HCT116 (cell line): ENCODE data around the gene RAI1. TPM values are rescaled to one million over a fixed set of nuclear protein-coding genes. Genes with fewer than 3 reads are reported as not detected.

Source experiments
- ATAC-seq: fragments of 200-7000 bp; cut with Tn5 transposase; 2 replicates; pipeline ENCODE4 v1.9.1; 2020; ENCODE audit warnings: mild to moderate bottlenecking, moderate library complexity
- BruUV-seq: library from RNA; stranded (reverse); fragments of 400-500 nt; replicated peaks from 2 replicates; lab custom pipeline; 2021; lab: Mats Ljungman, UMichigan
- CTCF ChIA-PET: fragments of 300-600 bp; sonication (Branson Sonifier 250); formaldehyde crosslinking; loops from one replicate; lab custom pipeline; 2021; ENCODE audit warnings: antibody characterized with exemption; lab: Charles Lee
- POLR2A ChIA-PET: fragments of 300-600, 350-600 bp; sonication (Branson Sonifier 250); formaldehyde crosslinking; loops from one replicate; lab custom pipeline; 2021; ENCODE audit warnings: antibody characterized with exemption; lab: Charles Lee
- RAD21 ChIA-PET, 2 experiments: fragments of 300-600 bp; sonication (Branson Sonifier 250); formaldehyde crosslinking; loops; one replicate each; lab custom pipeline; 2023; ENCODE audit warnings: low total read pairs in 2 of 2; ENCODE audit not compliant: uncharacterized antibody in 2 of 2, unreplicated experiment in 2 of 2, low non-redundant PET in 1 of 2; lab: Charles Lee
- DNase-seq: peaks from one replicate; pipeline ENCODE4 v3.0.0-alpha.2; 2010; ENCODE audit warnings: low read depth, low spot score
- H2AFZ ChIP-seq: fragments of 200-600 bp; shearing (Covaris generic), sonication (generic); 2 replicates; pipeline ENCODE4 v1.6.1; 2017; ENCODE audit warnings: low read depth, mixed run types, mixed read lengths, antibody characterized with exemption, low read length; ENCODE audit not compliant: poor library complexity, severe bottlenecking
- H3K27ac ChIP-seq: 2 replicates; pipeline ENCODE4 v1.5.1; 2012; ENCODE audit warnings: low read depth, low read length
- H3K27me3 ChIP-seq: fragments of 200-600 bp; sonication (generic); 2 replicates; pipeline ENCODE4 v1.6.1; 2016; ENCODE audit warnings: mixed run types, low read length, mixed read lengths; ENCODE audit not compliant: insufficient read depth
- H3K36me3 ChIP-seq, 2 experiments: fragments of 200-500 bp in 1 of 2; fragments of 200-600 bp in 1 of 2; sonication (Bioruptor generic) in 1 of 2; sonication (generic) in 1 of 2; 2 replicates each; pipeline versions ENCODE4 v1.5.1 to v1.6.1; 2014 to 2016; ENCODE audit warnings: low read length in 2 of 2, inconsistent platforms in 1 of 2, mixed read lengths in 1 of 2, mixed run types in 1 of 2; ENCODE audit not compliant: insufficient read depth in 2 of 2, control insufficient read depth in 1 of 2
- H3K4me1 ChIP-seq, 2 experiments: fragments of 200-600 bp in 1 of 2; sonication (generic) in 1 of 2; 2 replicates each; pipeline versions ENCODE4 v1.5.1 to v1.6.1; 2012 to 2017; ENCODE audit warnings: low read length in 2 of 2, inconsistent platforms in 1 of 2, mild to moderate bottlenecking in 1 of 2, mixed read lengths in 1 of 2, mixed run types in 1 of 2, moderate library complexity in 1 of 2; ENCODE audit not compliant: insufficient read depth in 2 of 2, control insufficient read depth in 1 of 2
- H3K4me2 ChIP-seq: fragments of 200-600 bp; sonication (generic); 2 replicates; pipeline ENCODE4 v1.6.1; 2017; ENCODE audit warnings: mixed run types, low read length, mixed read lengths
- H3K4me3 ChIP-seq, 2 experiments: fragments of 200-600 bp in 1 of 2; sonication (generic) in 1 of 2; replicated peaks in 1 of 2; 2 replicates each; pipeline ENCODE4 v1.5.1; 2011 to 2016; ENCODE audit warnings: low read length in 2 of 2, control low read depth in 1 of 2, low read depth in 1 of 2, mild to moderate bottlenecking in 1 of 2, mixed read lengths in 1 of 2, mixed run types in 1 of 2
- H3K79me2 ChIP-seq: fragments of 200-600 bp; sonication (generic); 2 replicates; pipeline ENCODE4 v1.6.1; 2017; ENCODE audit warnings: mild to moderate bottlenecking, mixed run types, low read length, moderate library complexity, mixed read lengths; ENCODE audit not compliant: insufficient read depth
- H3K9ac ChIP-seq: fragments of 200-600 bp; sonication (generic); 2 replicates; pipeline ENCODE4 v1.6.1; 2016; ENCODE audit warnings: low read length, mixed read lengths
- H3K9me2 ChIP-seq: fragments of 200-600 bp; sonication (generic), shearing (Covaris generic); 2 replicates; pipeline ENCODE4 v1.6.1; 2017; ENCODE audit warnings: mixed run types, mild to moderate bottlenecking, moderate library complexity; ENCODE audit not compliant: insufficient read depth
- H3K9me3 ChIP-seq, 2 experiments: fragments of 200-500 bp in 1 of 2; fragments of 200-600 bp in 1 of 2; sonication (Bioruptor generic) in 1 of 2; sonication (generic) in 1 of 2; 2 replicates each; pipeline ENCODE4 v1.6.1; 2014 to 2017; ENCODE audit warnings: low read length in 2 of 2, mixed read lengths in 2 of 2, inconsistent platforms in 1 of 2, low read depth in 1 of 2, mild to moderate bottlenecking in 1 of 2, mixed run types in 1 of 2, moderate library complexity in 1 of 2; ENCODE audit not compliant: control insufficient read depth in 1 of 2, insufficient read depth in 1 of 2
- H4K20me1 ChIP-seq: fragments of 200-600 bp; sonication (generic), shearing (Covaris generic); 2 replicates; pipeline ENCODE4 v1.6.1; 2017; ENCODE audit warnings: mixed run types, mild to moderate bottlenecking, moderate library complexity; ENCODE audit not compliant: insufficient read depth
- ATF3 ChIP-seq: IDR thresholded peaks from 2 replicates; pipeline ENCODE4 v1.6.1; 2012
- EGR1 ChIP-seq: IDR thresholded peaks from 2 replicates; pipeline ENCODE4 v1.6.1; 2012; ENCODE audit warnings: low read depth
- ELF1 ChIP-seq: IDR thresholded peaks from 2 replicates; pipeline ENCODE4 v1.6.1; 2012; ENCODE audit warnings: low read depth, borderline replicate concordance
- EZH2 ChIP-seq: fragments of 200-600 bp; sonication (generic); IDR thresholded peaks from 2 replicates; pipeline ENCODE4 v1.6.1; 2017; ENCODE audit warnings: antibody characterized with exemption, mixed run types
- EZH2phosphoT487 ChIP-seq: fragments of 200-600 bp; IDR thresholded peaks from 2 replicates; pipeline ENCODE4 v1.6.1; 2018; ENCODE audit warnings: antibody characterized with exemption, borderline replicate concordance
- FOSL1 ChIP-seq: IDR thresholded peaks from 2 replicates; pipeline ENCODE4 v1.6.1; 2012; ENCODE audit warnings: low read depth
- JUND ChIP-seq: IDR thresholded peaks from 2 replicates; pipeline ENCODE4 v1.6.1; 2012
- MAX ChIP-seq: IDR thresholded peaks from 2 replicates; pipeline ENCODE4 v1.6.1; 2012
- POLR2A ChIP-seq: IDR thresholded peaks from 2 replicates; pipeline ENCODE4 v1.7.0; 2011; ENCODE audit warnings: borderline replicate concordance; ENCODE audit not compliant: insufficient read depth, insufficient read length; ENCODE audit errors: extremely low read depth
- POLR2AphosphoS5 ChIP-seq: IDR thresholded peaks from 2 replicates; pipeline ENCODE4 v1.6.1; 2011; ENCODE audit warnings: mild to moderate bottlenecking, low read depth, low read length, moderate library complexity
- REST ChIP-seq: IDR thresholded peaks from 2 replicates; pipeline ENCODE4 v1.6.1; 2012; ENCODE audit warnings: low read depth
- SP1 ChIP-seq: IDR thresholded peaks from 2 replicates; pipeline ENCODE4 v1.6.1; 2012; ENCODE audit warnings: low read depth
- YY1 ChIP-seq: IDR thresholded peaks from 2 replicates; pipeline ENCODE4 v1.6.1; 2011; ENCODE audit warnings: low read length, low read depth, moderate library complexity, mild to moderate bottlenecking; ENCODE audit not compliant: insufficient replicate concordance; ENCODE audit errors: extremely low read depth
- ZBTB33 ChIP-seq: IDR thresholded peaks from 2 replicates; pipeline ENCODE4 v1.6.1; 2011; ENCODE audit warnings: mild to moderate bottlenecking, low read length, moderate library complexity; ENCODE audit not compliant: insufficient replicate concordance; ENCODE audit errors: extremely low read depth
- ZFX ChIP-seq: fragments of 450-650 bp; IDR thresholded peaks from 2 replicates; pipeline ENCODE4 v1.6.1; 2017
- intact Hi-C: fragments of 100-400 bp; cut with micrococcal nuclease; formaldehyde crosslinking; loops from 2 replicates; pipeline ENCODE4 v1.10.0; 2022
- total RNA-seq: library from RNA; stranded (reverse); gene quantifications from one replicate; pipeline ENCODE4 v1.2.1, GENCODE V29; 2021; ENCODE audit not compliant: unreplicated experiment

The RAI1 gene
- total RNA-seq, 1 experiment from 2014 or later = 38.5 TPM

GRCh38 chr17:17771498-17772201 lies 90.4 kb downstream of the RAI1 start:
- Histone ChIP-seq H3K4me3 (no peak overlapping the region), H3K27me3 (no peaks in the 10 kb centered on the region), H3K79me2 (peaks cover 11% of the 10 kb centered on the region; the same call in 1 of the 2 replicates), H3K4me2 (no peak overlapping the region), H3K27ac (no peak overlapping the region), H3K36me3 (no peaks in the 10 kb centered on the region), H3K4me1 (peaks cover 5 to 17% of the 10 kb centered on the region in 2 experiments; a peak in 3 of 4 replicates), H3K9me2 (no peaks in the 10 kb centered on the region), H2AFZ (no peak overlapping the region), H4K20me1 (no peaks in the 10 kb centered on the region), H3K9ac (no peak overlapping the region), H3K9me3 (no peaks in the 10 kb centered on the region)
- CTCF ChIA-PET = no interaction called here
- RAD21 ChIA-PET = no interaction called here
- intact Hi-C loops = no loop called here
- DNase-seq (no peak), ATAC-seq (no peak)
- no TSS peak for BruUV-seq
- TF ChIP-seq ZFX (no peak), MAX (no peak), SP1 (no peak)
- POLR2A ChIA-PET = interaction anchor here (1.2 kb wide), 1 partner anchor 64 kb away, joined by 3 read pairs; no protein-coding TSS in a partner anchor

GRCh38 chr17:17772231-17772630 lies 91.0 kb downstream of the RAI1 start:
- intact Hi-C loops = no loop called here
- H3K79me2 ChIP-seq = peaks cover 11% of the 10 kb centered on the region; the same call in 1 of the 2 replicates
- peaks cover 5 to 17% of the 10 kb centered on the region in 2 experiments; a peak in 3 of 4 replicates for H3K4me1 ChIP-seq
- no peaks in the 10 kb centered on the region for H3K9me2 ChIP-seq
- no peaks in the 10 kb centered on the region for H3K36me3 ChIP-seq
- no peak overlapping the region for H3K4me3 ChIP-seq
- no peaks in the 10 kb centered on the region for H3K9me3 ChIP-seq
- no peak overlapping the region for H3K4me2 ChIP-seq
- no peaks in the 10 kb centered on the region for H4K20me1 ChIP-seq
- DNase-seq (no peak), ATAC-seq (no peak)
- no peak overlapping the region for H3K27ac ChIP-seq
- ChIA-PET RAD21 (no interaction called here), POLR2A (no interaction called here), CTCF (no interaction called here)
- H2AFZ ChIP-seq = no peak overlapping the region
- H3K9ac ChIP-seq = no peak overlapping the region
- BruUV-seq = no TSS peak
- H3K27me3 ChIP-seq = no peaks in the 10 kb centered on the region
- TF ChIP-seq EZH2phosphoT487 (no peak), SP1 (no peak), REST (no peak), POLR2AphosphoS5 (no peak), EZH2 (no peak), ATF3 (no peak), ELF1 (no peak), YY1 (no peak), EGR1 (no peak), FOSL1 (no peak), POLR2A (no peak), JUND (no peak), ZBTB33 (no peak)
